HG03469 (cell line): ENCODE data around the gene WDR48.

ENCODE experiments used
- ATAC-seq: cut with Tn5 transposase; IDR thresholded peaks from one replicate; pipeline ENCODE4 v1.9.1; 2021; ENCODE audit warnings: mild to moderate bottlenecking, moderate library complexity, moderate number of reproducible peaks; ENCODE audit not compliant: unreplicated experiment

The WDR48 gene

GRCh38 chr3:39137435-39137936 is 85.7 kb downstream of the WDR48 start:
- ATAC-seq = no peak

- ATAC-seq = no peak
Observed at GRCh38 chr3:39137991-39138803, 86.4 kb downstream of the WDR48 start.

GRCh38 chr3:39138804-39139415 is 87.1 kb downstream of the WDR48 start:
- no peak for ATAC-seq

GRCh38 chr3:39139442-39139841 is 87.6 kb downstream of the WDR48 start:
- ATAC-seq = no peak

GRCh38 chr3:39140341-39140971 is 88.6 kb downstream of the WDR48 start:
- no peak for ATAC-seq

- ATAC-seq = no peak
Observed at GRCh38 chr3:39141171-39141995, 89.6 kb downstream of the WDR48 start.

GRCh38 chr3:39142067-39142466 is 90.3 kb downstream of the WDR48 start:
- no peak for ATAC-seq

GRCh38 chr3:39143051-39143885 is 91.5 kb downstream of the WDR48 start:
- no peak for ATAC-seq

GRCh38 chr3:39144095-39144747 is 92.4 kb downstream of the WDR48 start:
- ATAC-seq = no peak

- ATAC-seq = no peak
Observed at GRCh38 chr3:39144748-39145380, 93.0 kb downstream of the WDR48 start.

- ATAC-seq = no peak
Observed at GRCh38 chr3:39146083-39146501, 94.3 kb downstream of the WDR48 start.
